GM12878 (cell line): ENCODE measurements around the gene BTBD1. TPM values are rescaled to one million over a fixed set of nuclear protein-coding genes. Genes with fewer than 3 reads are reported as not detected.

Source experiments
- ATAC-seq: fragments of 200-7000 bp; cut with Tn5 transposase; 3 replicates; pipeline ENCODE4 v1.9.1; 2020; ENCODE audit warnings: mild to moderate bottlenecking, moderate library complexity
- BruUV-seq: library from RNA; stranded (reverse); fragments of 400-500 nt; replicated peaks from 2 replicates; lab custom pipeline; 2021; lab: Mats Ljungman, UMichigan
- CTCF ChIA-PET: fragments of 300-600 bp; sonication (Branson Sonifier 250); formaldehyde crosslinking; extraction: SDS; loops from one replicate; lab custom pipeline; 2021; ENCODE audit warnings: inconsistent platforms; lab: Yijun Ruan, JAX
- POLR2A ChIA-PET: fragments of 350-600 bp; formaldehyde crosslinking; extraction: SDS; loops from one replicate; lab custom pipeline; 2021; ENCODE audit warnings: inconsistent platforms; lab: Charles Lee
- RAD21 ChIA-PET: fragments of 300-600 bp; sonication (Branson Sonifier 250); formaldehyde crosslinking; loops from one replicate; lab custom pipeline; 2023; ENCODE audit warnings: antibody characterized with exemption; ENCODE audit not compliant: unreplicated experiment; lab: Charles Lee
- SMC1A ChIA-PET: fragments of 300-600 bp; sonication (Branson Sonifier 250); formaldehyde crosslinking; loops from one replicate; lab custom pipeline; 2023; ENCODE audit not compliant: unreplicated experiment, uncharacterized antibody; lab: Charles Lee
- DNase-seq: peaks from one replicate; pipeline ENCODE4 v3.0.0-alpha.2; 2011; ENCODE audit warnings: low read depth, low spot score
- FAIRE-seq: peaks from 3 replicates; lab custom pipeline; 2011; peaks lifted over from hg19 to GRCh38; lab: Jason Lieb, UNC
- H2AFZ ChIP-seq: 2 replicates; pipeline ENCODE4 v1.6.0; 2011; ENCODE audit warnings: low read depth, low read length, control low read depth; ENCODE audit not compliant: control insufficient read depth
- H3K27ac ChIP-seq: 2 replicates; pipeline ENCODE4 v1.5.1; 2011; ENCODE audit warnings: control low read depth; ENCODE audit not compliant: control insufficient read depth, insufficient read depth
- H3K27me3 ChIP-seq, 2 experiments: replicated peaks in 1 of 2; 2 replicates each; pipeline versions ENCODE4 v1.6.0 to v1.6.1; 2011; ENCODE audit warnings: low read length in 1 of 2; ENCODE audit not compliant: control insufficient read depth in 2 of 2, insufficient read depth in 2 of 2
- H3K36me3 ChIP-seq, 2 experiments: 2 replicates each; pipeline ENCODE4 v1.5.1; 2011; ENCODE audit warnings: low read length in 1 of 2; ENCODE audit not compliant: control insufficient read depth in 2 of 2, insufficient read depth in 2 of 2
- H3K4me1 ChIP-seq: 2 replicates; pipeline ENCODE4 v1.6.1; 2011; ENCODE audit warnings: mild to moderate bottlenecking, low read length, moderate library complexity, mixed read lengths; ENCODE audit not compliant: control insufficient read depth, insufficient read depth
- H3K4me2 ChIP-seq: 2 replicates; pipeline ENCODE4 v1.6.0; 2011; ENCODE audit warnings: control low read depth; ENCODE audit not compliant: control insufficient read depth, insufficient read depth
- H3K4me3 ChIP-seq: fragments of 200-600 bp; sonication (generic); 2 replicates; pipeline ENCODE4 v1.5.1; 2016
- H3K79me2 ChIP-seq: 2 replicates; pipeline ENCODE4 v1.6.0; 2011; ENCODE audit warnings: low read length; ENCODE audit not compliant: control insufficient read depth, insufficient read depth
- H3K9ac ChIP-seq: 2 replicates; pipeline ENCODE4 v1.8.0; 2011; ENCODE audit warnings: low read length, control low read depth, mixed read lengths; ENCODE audit not compliant: control insufficient read depth, insufficient read depth
- H3K9me3 ChIP-seq: replicated peaks from 3 replicates; pipeline ENCODE4 v1.5.1; 2011; ENCODE audit warnings: mild to moderate bottlenecking, low read length; ENCODE audit not compliant: control insufficient read depth, insufficient read depth
- H4K20me1 ChIP-seq: 2 replicates; pipeline ENCODE4 v1.6.0; 2011; ENCODE audit not compliant: control insufficient read depth, insufficient read depth
- JUND ChIP-seq: IDR thresholded peaks from 2 replicates; pipeline ENCODE4 v1.6.1; 2012; ENCODE audit warnings: low read depth, mild to moderate bottlenecking, low read length, improper control_type of control experiment, moderate library complexity
- PKNOX1 ChIP-seq: fragments of 450-650 bp; IDR thresholded peaks from 2 replicates; pipeline ENCODE4 v1.6.1; 2016; ENCODE audit warnings: mild to moderate bottlenecking
- TBL1XR1 ChIP-seq: IDR thresholded peaks from 2 replicates; pipeline ENCODE4 v1.6.1; 2012; ENCODE audit warnings: low read depth, low read length, improper control_type of control experiment
- ZBTB4 ChIP-seq: fragments of 450-650 bp; formaldehyde crosslinking; IDR thresholded peaks from 2 replicates; pipeline ENCODE4 v1.4.0; 2022; ENCODE audit warnings: mild to moderate bottlenecking, moderate library complexity
- WGBS: methylation state at CpG from one replicate; pipeline ENCODE4 v1.1.6; 2016; ENCODE audit warnings: low lambda C conversion rate; ENCODE audit not compliant: insufficient replicate concordance, insufficient coverage; ENCODE audit errors: missing lambda C conversion rate; 5-methylcytosine and 5-hydroxymethylcytosine counted together
- in situ Hi-C: fragments of 300-500 bp; cut with MboI; formaldehyde crosslinking; loops from 9 replicates; pipeline ENCODE4 v1.14.3; 2018; ENCODE audit warnings: mixed read lengths
- intact Hi-C: fragments of 100-400 bp; cut with micrococcal nuclease; formaldehyde crosslinking; loops from one replicate; pipeline ENCODE4 v1.14.2; 2022; ENCODE audit not compliant: unreplicated experiment
- polyA plus RNA-seq, 11 experiments: library from polyadenylated mRNA; depleted of rRNA in 4 of 11; unstranded in 6 of 11; stranded (reverse) in 5 of 11; fragments of >200 nt; fragmentation: Nextera tagmentation in 4 of 11; fragmentation: Illumina TruSeq in 1 of 11; extraction: Ambion mirVana in 4 of 11; extraction: Trizol in 1 of 11; gene quantifications; 1 replicate in 1 of 11; 2 replicates in 10 of 11; pipeline versions ENCODE4 v1.2.1 to v1.2.3, GENCODE V29; 2011 to 2016; ENCODE audit warnings: inconsistent platforms in 2 of 11, missing spikeins in 2 of 11, low read depth in 1 of 11
- total RNA-seq, 4 experiments: library from RNA; depleted of rRNA in 3 of 4; stranded (reverse); fragments of >200 nt in 3 of 4; fragmentation: Illumina TruSeq in 1 of 4; extraction: Trizol in 1 of 4; gene quantifications; 2 replicates each; pipeline versions ENCODE4 v1.2.1 to v1.2.3, GENCODE V29; 2013 to 2021
- TF ChIP-seq, protein P1 (sequence below): IDR thresholded peaks from 2 replicates; pipeline ENCODE4 v1.6.1; 2012; ENCODE audit warnings: mild to moderate bottlenecking, low read depth, low read length

BTBD1 gene
- total and polyA plus RNA-seq, 10 of the 15 experiments (the other 5 are each of a cell fraction or from before 2014, with no cell fraction given), result 17.5 to 90.4 (median 73.1) TPM

- FAIRE-seq (no peak), DNase-seq (no peak), ATAC-seq (no peak)
- 0 out of 2 replicates have a peak overlapping the region, but pooled peaks have one; percentile 78 for H3K4me3 ChIP-seq
- no peaks in the 10 kb centered on the region for H4K20me1 ChIP-seq
- H2AFZ ChIP-seq, result no peak overlapping the region
- BruUV-seq, result no TSS peak
- ChIA-PET SMC1A (interaction anchor here (0.7 to 2.2 kb wide), 8 partner anchors 9 to 550 kb away, joined by 3 to 7 read pairs (median 4); no protein-coding TSS in a partner anchor), RAD21 (interaction anchor here (1.1 kb wide), 1 partner anchor 263 kb away, joined by 3 read pairs; no protein-coding TSS in a partner anchor), CTCF (interaction anchor here (0.6 to 4.1 kb wide), 11 partner anchors 9 to 235 kb away, joined by 3 to 28 read pairs (median 5); partner anchors contain the start of genes BTBD1, HDGFL3 and RAMAC), POLR2A (interaction anchor here (0.7 to 3.1 kb wide), 4 partner anchors 10 to 263 kb away, joined by 3 to 10 read pairs (median 5); no protein-coding TSS in a partner anchor)
- peak overlapping the region; percentile 83 for H3K4me2 ChIP-seq
- H3K27ac ChIP-seq, result no peak overlapping the region
- H3K9me3 ChIP-seq, result no peaks in the 10 kb centered on the region
- in situ Hi-C loops, result loop anchor here (5.0 kb wide), 1 partner anchor 200 kb away; no protein-coding TSS in a partner anchor
- H3K79me2 ChIP-seq, result peaks cover 21% of the 10 kb centered on the region
- no peak overlapping the region for H3K9ac ChIP-seq
- no peaks in the 10 kb centered on the region for H3K27me3 ChIP-seq
- H3K4me1 ChIP-seq, result peaks cover 6% of the 10 kb centered on the region; the same call in 1 of the 2 replicates
- peaks cover 1 to 3% of the 10 kb centered on the region in 2 experiments; a peak in 2 of 4 replicates for H3K36me3 ChIP-seq
- intact Hi-C loops, result loop anchor here (5.0 kb wide), 1 partner anchor 55 kb away; the partner anchor contains the start of gene BTBD1
- no peak for TF ChIP-seq ZBTB4 (CRISPR knock-in tag)
- TF ChIP-seq, protein P1, sequence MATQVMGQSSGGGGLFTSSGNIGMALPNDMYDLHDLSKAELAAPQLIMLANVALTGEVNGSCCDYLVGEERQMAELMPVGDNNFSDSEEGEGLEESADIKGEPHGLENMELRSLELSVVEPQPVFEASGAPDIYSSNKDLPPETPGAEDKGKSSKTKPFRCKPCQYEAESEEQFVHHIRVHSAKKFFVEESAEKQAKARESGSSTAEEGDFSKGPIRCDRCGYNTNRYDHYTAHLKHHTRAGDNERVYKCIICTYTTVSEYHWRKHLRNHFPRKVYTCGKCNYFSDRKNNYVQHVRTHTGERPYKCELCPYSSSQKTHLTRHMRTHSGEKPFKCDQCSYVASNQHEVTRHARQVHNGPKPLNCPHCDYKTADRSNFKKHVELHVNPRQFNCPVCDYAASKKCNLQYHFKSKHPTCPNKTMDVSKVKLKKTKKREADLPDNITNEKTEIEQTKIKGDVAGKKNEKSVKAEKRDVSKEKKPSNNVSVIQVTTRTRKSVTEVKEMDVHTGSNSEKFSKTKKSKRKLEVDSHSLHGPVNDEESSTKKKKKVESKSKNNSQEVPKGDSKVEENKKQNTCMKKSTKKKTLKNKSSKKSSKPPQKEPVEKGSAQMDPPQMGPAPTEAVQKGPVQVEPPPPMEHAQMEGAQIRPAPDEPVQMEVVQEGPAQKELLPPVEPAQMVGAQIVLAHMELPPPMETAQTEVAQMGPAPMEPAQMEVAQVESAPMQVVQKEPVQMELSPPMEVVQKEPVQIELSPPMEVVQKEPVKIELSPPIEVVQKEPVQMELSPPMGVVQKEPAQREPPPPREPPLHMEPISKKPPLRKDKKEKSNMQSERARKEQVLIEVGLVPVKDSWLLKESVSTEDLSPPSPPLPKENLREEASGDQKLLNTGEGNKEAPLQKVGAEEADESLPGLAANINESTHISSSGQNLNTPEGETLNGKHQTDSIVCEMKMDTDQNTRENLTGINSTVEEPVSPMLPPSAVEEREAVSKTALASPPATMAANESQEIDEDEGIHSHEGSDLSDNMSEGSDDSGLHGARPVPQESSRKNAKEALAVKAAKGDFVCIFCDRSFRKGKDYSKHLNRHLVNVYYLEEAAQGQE, result no peak
- TF ChIP-seq TBL1XR1, result no peak
- TF ChIP-seq JUND, result no peak
- TF ChIP-seq PKNOX1, result no peak
- 88% methylated on average over 6 of the region's 6 CpGs for WGBS
Measured at GRCh38 chr15:83012636-83013035, 54.4 kb downstream of the BTBD1 start.
